IMR-90 (cell line): ENCODE data around the gene TRIM24. TPM values are rescaled to one million over a fixed set of nuclear protein-coding genes. Genes with fewer than 3 reads are reported as not detected.

Source experiments
- ATAC-seq: fragments of 200-7000 bp; cut with Tn5 transposase; 2 replicates; pipeline ENCODE4 v1.9.1; 2020; ENCODE audit warnings: low read depth, mild to moderate bottlenecking, moderate library complexity
- BruUV-seq: library from RNA; stranded (reverse); fragments of 400-500 nt; replicated peaks from 2 replicates; lab custom pipeline; 2021; lab: Mats Ljungman, UMichigan
- CTCF ChIA-PET: fragments of 300-600 bp; formaldehyde crosslinking; extraction: SDS; loops from one replicate; lab custom pipeline; 2021; ENCODE audit warnings: antibody characterized with exemption; lab: Yijun Ruan, JAX
- POLR2A ChIA-PET: fragments of 300-600 bp; sonication (Branson Sonifier 250); formaldehyde crosslinking; loops from one replicate; lab custom pipeline; 2022; ENCODE audit warnings: antibody characterized with exemption; ENCODE audit not compliant: unreplicated experiment; lab: Charles Lee
- DNase-seq: peaks from one replicate; pipeline ENCODE4 v3.0.0; 2013
- H2AFZ ChIP-seq: replicated peaks from 2 replicates; pipeline ENCODE3; 2013; ENCODE audit warnings: low read length, mild to moderate bottlenecking; ENCODE audit not compliant: poor library complexity
- H2AK5ac ChIP-seq: 2 replicates; pipeline ENCODE4 v1.6.1; 2013; ENCODE audit warnings: low read depth, low read length, inconsistent platforms
- H2AK9ac ChIP-seq: replicated peaks from 2 replicates; pipeline ENCODE3; 2013; ENCODE audit warnings: mild to moderate bottlenecking, low read depth, low read length, moderate library complexity; ENCODE audit not compliant: poor library complexity
- H2BK120ac ChIP-seq: 2 replicates; pipeline ENCODE4 v1.6.1; 2013; ENCODE audit warnings: low read depth, low read length, inconsistent platforms
- H2BK15ac ChIP-seq: 3 replicates; pipeline ENCODE4 v1.6.1; 2013; ENCODE audit warnings: low read depth, low read length, inconsistent platforms
- H2BK20ac ChIP-seq: 2 replicates; pipeline ENCODE4 v1.6.1; 2013; ENCODE audit warnings: low read depth, mild to moderate bottlenecking, inconsistent platforms, low read length, moderate library complexity
- H2BK5ac ChIP-seq: 2 replicates; pipeline ENCODE4 v1.6.1; 2013; ENCODE audit warnings: mild to moderate bottlenecking, low read depth, low read length, inconsistent platforms; ENCODE audit not compliant: poor library complexity, severe bottlenecking
- H3K14ac ChIP-seq: replicated peaks from 2 replicates; pipeline ENCODE4 v1.6.1; 2013; ENCODE audit warnings: low read depth, low read length, inconsistent platforms
- H3K18ac ChIP-seq: 2 replicates; pipeline ENCODE4 v1.6.1; 2013; ENCODE audit warnings: low read depth, low read length, control low read depth
- H3K23ac ChIP-seq: 2 replicates; pipeline ENCODE4 v1.6.1; 2013; ENCODE audit warnings: low read depth, low read length, inconsistent platforms
- H3K27ac ChIP-seq: 2 replicates; pipeline ENCODE4 v1.5.1; 2013; ENCODE audit warnings: mild to moderate bottlenecking, control low read depth, low read length; ENCODE audit not compliant: insufficient read depth
- H3K27me3 ChIP-seq: 2 replicates; pipeline ENCODE4 v1.6.1; 2013; ENCODE audit warnings: low read length; ENCODE audit not compliant: control insufficient read depth, insufficient read depth
- H3K36me3 ChIP-seq: 2 replicates; pipeline ENCODE4 v1.6.1; 2013; ENCODE audit warnings: low read length, mixed read lengths; ENCODE audit not compliant: control insufficient read depth, insufficient read depth
- H3K4ac ChIP-seq: 2 replicates; pipeline ENCODE4 v1.6.1; 2013; ENCODE audit warnings: low read depth, low read length, inconsistent platforms
- H3K4me1 ChIP-seq: 2 replicates; pipeline ENCODE4 v1.6.1; 2013; ENCODE audit warnings: low read length, mixed read lengths; ENCODE audit not compliant: control insufficient read depth, insufficient read depth
- H3K4me2 ChIP-seq: 2 replicates; pipeline ENCODE4 v1.6.1; 2013; ENCODE audit warnings: low read depth, mild to moderate bottlenecking, control low read depth, low read length, moderate library complexity
- H3K4me3 ChIP-seq: 2 replicates; pipeline ENCODE4 v1.5.1; 2013; ENCODE audit warnings: low read depth, mild to moderate bottlenecking, control low read depth, low read length, moderate library complexity; ENCODE audit not compliant: insufficient read depth
- H3K56ac ChIP-seq: 2 replicates; pipeline ENCODE4 v1.6.1; 2013; ENCODE audit warnings: low read length, inconsistent platforms; ENCODE audit not compliant: insufficient read depth; ENCODE audit errors: extremely low read depth
- H3K79me1 ChIP-seq, 2 experiments: 2 replicates each; pipeline ENCODE4 v1.6.1; 2013; ENCODE audit warnings: low read length in 2 of 2, inconsistent platforms in 1 of 2, low read depth in 1 of 2
- H3K9ac ChIP-seq: 2 replicates; pipeline ENCODE4 v1.6.1; 2013; ENCODE audit warnings: low read depth, low read length, control low read depth
- H3K9me1 ChIP-seq: 2 replicates; pipeline ENCODE4 v1.6.1; 2013; ENCODE audit warnings: low read length, inconsistent platforms; ENCODE audit not compliant: insufficient read depth
- H3K9me3 ChIP-seq: 2 replicates; pipeline ENCODE4 v1.6.1; 2013; ENCODE audit warnings: low read length; ENCODE audit not compliant: control insufficient read depth, insufficient read depth
- H4K20me1 ChIP-seq: 2 replicates; pipeline ENCODE4 v1.6.1; 2013; ENCODE audit warnings: low read length, inconsistent platforms; ENCODE audit not compliant: insufficient read depth
- H4K5ac ChIP-seq: 2 replicates; pipeline ENCODE4 v1.6.1; 2013; ENCODE audit warnings: mild to moderate bottlenecking, low read depth, low read length, control low read depth
- H4K8ac ChIP-seq, 2 experiments: 2 replicates each; pipeline ENCODE4 v1.6.1; 2013; ENCODE audit warnings: low read depth in 2 of 2, low read length in 2 of 2, control low read depth in 1 of 2, inconsistent platforms in 1 of 2
- H4K91ac ChIP-seq: 2 replicates; pipeline ENCODE4 v1.6.1; 2013; ENCODE audit warnings: low read depth, low read length, inconsistent platforms; ENCODE audit not compliant: insufficient read depth
- BHLHE40 ChIP-seq: fragments of 150-350 bp; IDR thresholded peaks from 2 replicates; pipeline ENCODE4 v1.6.1; 2016; ENCODE audit warnings: mild to moderate bottlenecking, low read depth, low read length
- CEBPB ChIP-seq: IDR thresholded peaks from 2 replicates; pipeline ENCODE4 v1.6.1; 2012; ENCODE audit warnings: low read depth, low read length, improper control_type of control experiment
- CHD1 ChIP-seq: IDR thresholded peaks from 2 replicates; pipeline ENCODE4 v1.6.1; 2012; ENCODE audit warnings: low read depth, low read length, improper control_type of control experiment
- CTCF ChIP-seq: conservative IDR thresholded peaks from 2 replicates; pipeline ENCODE4 v1.5.1; 2012; ENCODE audit warnings: mild to moderate bottlenecking, low read depth, low read length, improper control_type of control experiment
- ELK1 ChIP-seq: fragments of 150-350 bp; IDR thresholded peaks from 2 replicates; pipeline ENCODE4 v1.6.1; 2016; ENCODE audit warnings: low read depth, mild to moderate bottlenecking, low read length, moderate library complexity, borderline replicate concordance
- FOS ChIP-seq: fragments of 150-350 bp; IDR thresholded peaks from 2 replicates; pipeline ENCODE4 v1.6.1; 2016; ENCODE audit warnings: low read depth, low read length
- MAFK ChIP-seq: IDR thresholded peaks from 2 replicates; pipeline ENCODE4 v1.6.1; 2012; ENCODE audit warnings: low read depth, low read length, improper control_type of control experiment
- MXI1 ChIP-seq: IDR thresholded peaks from 2 replicates; pipeline ENCODE4 v1.6.1; 2012; ENCODE audit warnings: low read depth, mild to moderate bottlenecking, low read length, moderate library complexity, borderline replicate concordance
- NFE2L2 ChIP-seq: fragments of 150-350 bp; IDR thresholded peaks from 2 replicates; pipeline ENCODE4 v1.6.1; 2016; ENCODE audit warnings: low read depth, mild to moderate bottlenecking, low read length
- POLR2A ChIP-seq: IDR thresholded peaks from 2 replicates; pipeline ENCODE4 v1.6.1; 2012; ENCODE audit warnings: mild to moderate bottlenecking, low read depth, low read length
- RFX5 ChIP-seq: IDR thresholded peaks from 2 replicates; pipeline ENCODE4 v1.8.0; 2012; ENCODE audit warnings: low read depth, mild to moderate bottlenecking, low read length, moderate library complexity
- SMC3 ChIP-seq: fragments of 150-350 bp; IDR thresholded peaks from 2 replicates; pipeline ENCODE4 v1.6.1; 2016; ENCODE audit warnings: low read depth, mild to moderate bottlenecking, antibody characterized with exemption, low read length, moderate library complexity
- USF2 ChIP-seq: fragments of 150-350 bp; IDR thresholded peaks from 2 replicates; pipeline ENCODE4 v1.6.1; 2017; ENCODE audit warnings: mild to moderate bottlenecking, antibody characterized with exemption, low read length, low read depth
- WGBS, 2 experiments: methylation state at CpG; one replicate each; pipeline versions ENCODE4 v1.1.5 to v1.1.7; 2013; ENCODE audit warnings: missing lambda C conversion rate in 2 of 2; ENCODE audit not compliant: insufficient read length in 1 of 2; ENCODE audit errors: extremely low coverage in 2 of 2; 5-methylcytosine and 5-hydroxymethylcytosine counted together
- dilution Hi-C: fragments of 300-500 bp; cut with HindIII; formaldehyde crosslinking; loops from one replicate; pipeline ENCODE4 v1.14.3; 2018; ENCODE audit warnings: low sequenced_read_pairs; ENCODE audit not compliant: unreplicated experiment
- in situ Hi-C: fragments of 300-500 bp; cut with MboI; formaldehyde crosslinking; loops from 3 replicates; pipeline ENCODE4 v1.14.3; 2019; ENCODE audit warnings: low sequenced_read_pairs, inconsistent platforms, mixed read lengths
- intact Hi-C: fragments of 100-400 bp; cut with micrococcal nuclease; formaldehyde crosslinking; loops from 2 replicates; pipeline ENCODE4 v1.10.0; 2022
- polyA plus RNA-seq, 3 experiments: library from polyadenylated mRNA; depleted of rRNA; stranded (reverse); fragments of >200 nt; gene quantifications; 2 replicates each; pipeline ENCODE4 v1.2.3, GENCODE V29; 2012; ENCODE audit warnings: low replicate concordance in 1 of 3
- total RNA-seq: library from RNA; depleted of rRNA; stranded (reverse); fragments of >200 nt; gene quantifications from 2 replicates; pipeline ENCODE4 v1.2.3, GENCODE V29; 2012

Gene TRIM24
- total and polyA plus RNA-seq, 2 of the 4 experiments (the other 2 are of a cell fraction): 4.1 to 5.7 TPM

GRCh38 chr7:138425026-138425425 lies 35.0 kb upstream of the TRIM24 start:
- TF ChIP-seq FOS (no peak), USF2 (no peak), ELK1 (no peak), MXI1 (no peak), RFX5 (no peak), SMC3 (no peak), MAFK (no peak), BHLHE40 (no peak), CEBPB (no peak), POLR2A (no peak), NFE2L2 (no peak), CTCF (no peak), CHD1 (no peak)
- Histone ChIP-seq H2BK5ac (no peak overlapping the region), H3K4me2 (no peak overlapping the region), H3K18ac (no peak overlapping the region), H3K4me3 (no peak overlapping the region), H3K79me1 (no peaks in the 10 kb centered on the region), H3K9ac (no peak overlapping the region), H3K56ac (no peak overlapping the region), H3K23ac (no peak overlapping the region), H2AK9ac (no peak overlapping the region), H3K9me1 (no peaks in the 10 kb centered on the region), H2BK120ac (no peak overlapping the region), H3K36me3 (no peaks in the 10 kb centered on the region), H4K8ac (no peak overlapping the region), H4K20me1 (no peaks in the 10 kb centered on the region), H2AFZ (no peak overlapping the region), H3K9me3 (peaks cover 15% of the 10 kb centered on the region), H4K5ac (no peak overlapping the region), H2BK15ac (no peak overlapping the region), H3K27me3 (no peaks in the 10 kb centered on the region), H3K14ac (no peak overlapping the region), H3K4ac (no peak overlapping the region), H4K91ac (no peak overlapping the region), H2BK20ac (no peak overlapping the region), H2AK5ac (no peak overlapping the region), H3K27ac (no peak overlapping the region), H3K4me1 (no peaks in the 10 kb centered on the region)
- in situ Hi-C loops: no loop called here
- CTCF ChIA-PET: no interaction called here
- ATAC-seq: no peak
- BruUV-seq: no TSS peak
- WGBS, 2 experiments: no CpG with 5 or more reads among the region's 5 CpGs
- intact Hi-C loops: no loop called here
- dilution Hi-C loops: no loop called here
- no peak for DNase-seq
- POLR2A ChIA-PET: no interaction called here
